Measurements from ENCODE around the gene YAF2.

DNA sequence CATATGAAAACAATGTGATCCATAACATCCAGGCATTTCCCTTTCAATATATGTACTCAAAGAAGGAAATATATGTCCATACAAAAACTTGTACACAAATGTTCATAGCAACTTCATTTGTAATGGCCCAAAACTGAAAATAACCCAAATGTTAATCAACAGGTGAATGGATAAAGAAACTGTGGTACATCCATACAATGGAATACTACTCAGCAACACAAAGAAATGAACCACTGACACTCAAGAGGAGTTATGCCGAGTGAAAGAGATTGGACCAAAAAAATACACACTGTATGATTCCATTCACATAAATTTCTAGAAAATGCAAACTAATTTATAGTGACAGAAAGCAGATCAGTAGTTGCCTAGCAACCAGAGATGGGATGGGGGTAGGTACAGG, 63.1 kb downstream of the YAF2 start:
- no peak for TF ChIP-seq CTCF (IDR thresholded peaks at IDR 0.05)
- TF ChIP-seq EZH2 (IDR thresholded peaks at IDR 0.05; ENCODE audit: borderline replicate concordance, insufficient read depth, low read depth, low read length, poor library complexity, severe bottlenecking), result no peak
